H1 (cell line): Measurements from ENCODE around the gene GMPR2. TPM values are rescaled to one million over a fixed set of nuclear protein-coding genes. Genes with fewer than 3 reads are reported as not detected.

Source experiments
- BRCA1 ChIP-seq: IDR thresholded peaks from 2 replicates; pipeline ENCODE4 v1.6.1; 2012; ENCODE audit warnings: low read depth, low read length, improper control_type of control experiment
- CBX5 ChIP-seq: fragments of 300-800, 300-1000 bp; sonication (generic); IDR thresholded peaks from 2 replicates; pipeline ENCODE4 v1.7.1; 2016; ENCODE audit warnings: antibody characterized with exemption, low read length, low read depth
- CREB1 ChIP-seq: IDR thresholded peaks from 2 replicates; pipeline ENCODE4 v1.6.1; 2012; ENCODE audit warnings: inconsistent platforms
- EGR1 ChIP-seq: IDR thresholded peaks from 2 replicates; pipeline ENCODE4 v1.6.1; 2011; ENCODE audit warnings: low read depth, low read length, borderline replicate concordance
- HDAC2 ChIP-seq, 2 experiments: fragments of 300-600 bp in 1 of 2; sonication (generic) in 1 of 2; IDR thresholded peaks; 2 replicates each; pipeline ENCODE4 v1.6.1; 2011 to 2012; ENCODE audit warnings: low read depth in 2 of 2, low read length in 2 of 2, mild to moderate bottlenecking in 2 of 2, moderate library complexity in 2 of 2, borderline replicate concordance in 1 of 2, inconsistent platforms in 1 of 2
- KDM1A ChIP-seq: fragments of 200-600, 300-600 bp; sonication (generic); IDR thresholded peaks from 2 replicates; pipeline ENCODE4 v1.7.1; 2016; ENCODE audit warnings: mild to moderate bottlenecking, low read length, borderline replicate concordance
- NRF1 ChIP-seq: IDR thresholded peaks from 2 replicates; pipeline ENCODE4 v1.6.1; 2011; ENCODE audit warnings: mild to moderate bottlenecking, low read depth, low read length, improper control_type of control experiment
- SAP30 ChIP-seq: fragments of 300-600 bp; sonication (generic); IDR thresholded peaks from 2 replicates; pipeline ENCODE4 v1.7.1; 2012; ENCODE audit warnings: low read length, moderate library complexity, mild to moderate bottlenecking, inconsistent platforms; ENCODE audit not compliant: insufficient read depth, insufficient replicate concordance
- polyA plus RNA-seq, 7 experiments: library from polyadenylated mRNA; depleted of rRNA in 3 of 7; stranded (reverse) in 5 of 7; unstranded in 2 of 7; fragments of >200 nt in 5 of 7; fragments of 200-250 nt in 2 of 7; gene quantifications; 1 replicate in 5 of 7; 2 replicates in 1 of 7; 4 replicates in 1 of 7; pipeline versions ENCODE4 v1.2.1 to v1.2.3, GENCODE V29; 2011 to 2013; ENCODE audit warnings: missing spikeins in 2 of 7, mixed read lengths in 2 of 7
- total RNA-seq: library from RNA; stranded (reverse); fragmentation: NEBNext Ultra II Directional; extraction: Animal tissue kit (Norgen Biotek cat#: 25700); gene quantifications from 2 replicates; pipeline ENCODE4 v1.2.1, GENCODE V29; 2021

The GMPR2 gene
- total and polyA plus RNA-seq, 2 of the 8 experiments (the other 6 are each of a cell fraction or from before 2014, with no cell fraction given), result 61.6 to 85.3 TPM

DNA sequence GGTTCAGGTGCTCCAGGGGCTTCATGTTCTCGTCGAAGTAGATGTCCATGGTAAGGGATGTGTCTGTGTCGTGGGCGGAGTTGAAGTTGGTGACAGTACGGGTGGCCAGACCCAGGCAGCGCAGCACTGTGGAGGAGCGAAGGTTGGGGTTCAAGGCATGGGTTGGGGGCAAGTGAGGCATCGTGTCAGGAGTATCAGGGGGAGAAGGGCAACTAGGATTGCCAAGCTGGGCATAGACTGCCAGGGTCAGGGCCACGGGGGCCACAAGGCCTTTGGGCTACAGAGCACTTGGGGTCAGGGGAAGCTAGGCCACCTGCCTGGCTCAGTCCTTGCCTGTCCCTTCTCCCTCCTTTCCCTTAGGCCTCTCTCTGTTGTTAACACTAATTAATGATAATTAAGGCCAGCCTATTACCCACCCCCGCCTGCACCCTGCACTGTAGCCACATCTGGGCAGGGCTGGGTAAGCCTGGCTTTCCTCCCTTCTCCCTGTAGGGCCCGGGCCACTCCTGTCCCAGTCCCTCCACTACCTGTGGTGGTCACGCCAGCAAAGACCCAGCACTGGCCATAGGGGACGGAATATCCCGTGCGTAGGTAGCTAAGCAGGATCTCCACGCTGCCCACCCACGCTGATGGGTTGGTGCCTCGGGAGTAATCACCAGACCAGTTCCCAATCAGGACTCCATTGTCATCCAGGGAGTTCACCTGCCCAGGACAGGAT, 26.0 kb downstream of the GMPR2 start (continued):
- TF ChIP-seq CREB1 (no peak), EGR1 (no peak), SAP30 (no peak), HDAC2 (IDR thresholded peaks at IDR 0.05; ENCODE audit: borderline replicate concordance in 1 of 2, low read depth in 2 of 2, low read length in 2 of 2) (no peak), BRCA1 (no peak), NRF1 (no peak), CBX5 (no peak), KDM1A (no peak)
